ENCODE data around the gene GPHN.

Gene GPHN

DNA sequence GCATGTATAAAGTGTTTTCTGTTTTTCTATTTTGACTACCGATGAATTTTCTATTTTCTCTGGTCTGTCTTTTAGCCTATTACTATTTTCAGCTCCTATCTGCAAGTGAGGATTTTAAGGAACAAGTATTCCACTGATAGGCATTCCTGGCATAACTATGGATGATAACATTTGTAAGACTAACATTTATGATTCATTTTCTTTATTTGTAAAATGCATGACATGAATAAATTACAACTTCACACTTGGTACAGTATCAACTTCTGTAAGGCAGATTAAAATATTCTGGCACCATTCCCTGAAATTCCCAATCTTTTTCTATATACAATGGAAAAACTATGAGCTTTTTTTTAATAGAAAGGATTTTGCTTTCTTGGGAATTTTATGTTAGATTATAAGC is 560.3 kb downstream of the GPHN start:
- H3K4me3 ChIP-seq (ENCODE audit: low read depth, low read length), result no peak overlapping the region
- DNase-seq (ENCODE audit: low read depth), result no peak
- TF ChIP-seq, protein P1, sequence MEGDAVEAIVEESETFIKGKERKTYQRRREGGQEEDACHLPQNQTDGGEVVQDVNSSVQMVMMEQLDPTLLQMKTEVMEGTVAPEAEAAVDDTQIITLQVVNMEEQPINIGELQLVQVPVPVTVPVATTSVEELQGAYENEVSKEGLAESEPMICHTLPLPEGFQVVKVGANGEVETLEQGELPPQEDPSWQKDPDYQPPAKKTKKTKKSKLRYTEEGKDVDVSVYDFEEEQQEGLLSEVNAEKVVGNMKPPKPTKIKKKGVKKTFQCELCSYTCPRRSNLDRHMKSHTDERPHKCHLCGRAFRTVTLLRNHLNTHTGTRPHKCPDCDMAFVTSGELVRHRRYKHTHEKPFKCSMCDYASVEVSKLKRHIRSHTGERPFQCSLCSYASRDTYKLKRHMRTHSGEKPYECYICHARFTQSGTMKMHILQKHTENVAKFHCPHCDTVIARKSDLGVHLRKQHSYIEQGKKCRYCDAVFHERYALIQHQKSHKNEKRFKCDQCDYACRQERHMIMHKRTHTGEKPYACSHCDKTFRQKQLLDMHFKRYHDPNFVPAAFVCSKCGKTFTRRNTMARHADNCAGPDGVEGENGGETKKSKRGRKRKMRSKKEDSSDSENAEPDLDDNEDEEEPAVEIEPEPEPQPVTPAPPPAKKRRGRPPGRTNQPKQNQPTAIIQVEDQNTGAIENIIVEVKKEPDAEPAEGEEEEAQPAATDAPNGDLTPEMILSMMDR (IDR thresholded peaks at IDR 0.05; ENCODE audit: low read depth, low read length, missing control alignments), result no peak

DNA sequence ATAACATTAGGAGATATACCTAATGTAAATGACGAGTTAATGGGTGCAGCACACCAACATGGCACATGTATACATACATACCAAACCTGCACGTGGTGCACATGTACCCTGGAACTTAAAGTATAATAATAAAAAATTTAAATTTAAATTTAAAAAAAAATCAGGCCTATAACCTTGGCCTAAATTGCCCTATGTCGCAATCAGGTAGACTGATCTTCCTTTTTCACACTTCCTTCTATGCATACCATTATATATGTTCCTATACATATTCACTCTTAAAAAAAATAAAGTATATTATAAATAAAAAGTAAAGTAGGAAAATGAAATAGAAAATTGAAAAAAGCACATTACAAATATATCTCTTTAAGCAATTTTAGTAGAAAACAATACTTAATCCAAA is 563.6 kb downstream of the GPHN start:
- no peak overlapping the region for H3K4me3 ChIP-seq (ENCODE audit: low read depth, low read length)
- TF ChIP-seq, protein P1 (IDR thresholded peaks at IDR 0.05; ENCODE audit: low read depth, low read length, missing control alignments), result no peak
- DNase-seq (ENCODE audit: low read depth), result no peak

DNA sequence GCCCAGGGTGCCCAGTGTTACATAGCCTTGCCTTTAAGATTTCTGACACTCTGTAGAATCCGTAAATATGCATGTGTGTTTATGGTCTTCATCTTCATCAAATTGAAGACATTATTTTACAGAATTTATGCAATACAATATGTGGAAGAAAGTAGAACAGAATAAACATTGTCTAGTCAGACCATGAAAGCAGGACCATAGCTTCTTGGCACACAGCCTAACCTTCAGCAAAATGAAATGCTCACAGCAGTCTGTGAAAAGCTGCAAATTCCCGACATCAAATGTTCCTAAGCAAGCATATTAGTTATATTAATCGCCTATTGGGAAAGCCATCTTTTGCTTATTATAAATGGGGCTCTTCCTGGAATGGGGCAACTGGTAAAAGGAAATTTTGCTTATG is 570.0 kb downstream of the GPHN start:
- H3K4me3 ChIP-seq (ENCODE audit: low read depth, low read length), result no peak overlapping the region
- TF ChIP-seq, protein P1 (IDR thresholded peaks at IDR 0.05; ENCODE audit: low read depth, low read length, missing control alignments), result no peak
- no peak for DNase-seq (ENCODE audit: low read depth)

DNA sequence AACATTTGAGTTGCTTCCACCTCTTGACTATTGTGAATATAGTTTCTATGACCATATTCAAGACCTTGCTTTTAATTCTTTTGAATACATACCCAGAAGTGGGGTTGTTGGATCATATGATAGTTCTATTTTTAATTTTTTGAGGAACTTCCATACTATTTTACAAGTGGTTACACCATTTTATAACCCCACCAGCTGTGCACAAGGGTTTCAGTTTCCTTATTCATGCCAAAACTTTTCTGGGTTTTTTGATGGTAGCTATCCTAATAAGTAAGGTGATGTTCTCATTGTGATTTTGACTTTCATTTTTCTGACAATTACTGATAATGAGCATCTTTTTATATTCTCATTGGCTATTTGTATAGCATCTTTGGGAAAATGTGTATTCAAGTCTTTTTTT is 571.9 kb downstream of the GPHN start:
- TF ChIP-seq, protein P1 (IDR thresholded peaks at IDR 0.05; ENCODE audit: low read depth, low read length, missing control alignments), result no peak
- DNase-seq (ENCODE audit: low read depth), result no peak
- H3K4me3 ChIP-seq (ENCODE audit: low read depth, low read length), result no peak overlapping the region

DNA sequence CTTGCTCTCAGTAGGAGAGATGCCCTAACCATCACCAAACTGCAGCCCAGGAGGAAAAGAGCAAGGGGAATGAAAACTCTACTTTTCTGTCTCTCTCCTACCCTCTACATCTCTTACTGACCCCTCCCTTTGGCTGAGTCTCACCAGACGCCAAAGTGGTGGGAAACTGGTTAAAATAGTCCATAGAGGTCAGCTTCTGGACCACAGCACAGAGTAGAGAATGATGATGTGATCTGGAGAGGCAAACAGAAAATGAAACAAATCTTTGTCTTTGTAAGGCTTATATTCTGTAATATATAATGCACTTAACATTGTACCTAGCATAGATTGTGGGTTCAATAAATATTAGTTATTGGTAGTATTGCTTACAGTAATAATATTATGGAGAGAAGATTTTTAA is 600.3 kb downstream of the GPHN start:
- no peak overlapping the region for H3K4me3 ChIP-seq (ENCODE audit: low read depth, low read length)
- DNase-seq (ENCODE audit: low read depth), result no peak
- TF ChIP-seq, protein P1 (IDR thresholded peaks at IDR 0.05; ENCODE audit: low read depth, low read length, missing control alignments), result no peak

DNA sequence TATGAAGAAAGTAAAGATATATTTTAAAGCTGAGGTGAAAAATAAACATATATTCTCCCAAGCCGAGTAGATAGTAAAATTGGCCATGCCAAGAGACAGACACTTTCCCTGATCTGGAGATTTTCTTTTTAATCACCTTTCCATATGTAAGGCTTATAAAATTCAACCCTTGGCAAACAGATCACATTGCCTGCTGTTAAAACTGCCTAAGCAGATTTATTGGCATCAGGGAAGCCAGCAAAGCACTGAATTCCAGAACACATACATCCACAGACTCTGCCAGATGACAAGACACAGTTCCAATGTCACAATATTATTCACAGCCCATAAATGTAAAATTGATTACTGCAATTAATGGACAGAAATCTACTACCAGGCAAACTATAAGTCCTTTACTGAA is 603.1 kb downstream of the GPHN start:
- no peak overlapping the region for H3K4me3 ChIP-seq (ENCODE audit: low read depth, low read length)
- TF ChIP-seq, protein P1 (IDR thresholded peaks at IDR 0.05; ENCODE audit: low read depth, low read length, missing control alignments), result no peak
- DNase-seq (ENCODE audit: low read depth), result no peak

DNA sequence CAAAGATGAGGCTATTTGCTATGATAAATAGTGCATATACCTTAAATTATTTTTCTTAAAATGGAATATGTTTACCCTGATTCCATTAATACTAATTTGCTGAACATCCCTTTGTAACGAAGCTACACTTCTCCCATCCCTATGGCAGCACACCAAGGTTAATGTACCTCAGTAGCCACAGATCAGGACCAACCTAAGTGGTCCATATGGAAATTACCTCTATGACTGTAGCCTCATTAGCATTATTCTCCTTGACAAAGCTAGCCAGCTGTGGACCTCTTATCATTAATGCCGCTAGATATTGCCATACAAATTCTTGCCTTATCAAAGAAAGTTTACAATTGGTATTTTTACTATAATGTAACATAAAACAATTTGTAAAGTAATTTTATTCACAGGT is 604.4 kb downstream of the GPHN start:
- TF ChIP-seq, protein P1 (IDR thresholded peaks at IDR 0.05; ENCODE audit: low read depth, low read length, missing control alignments), result no peak

More for the DNA sequence above, 604.4 kb downstream of the GPHN start:
- H3K4me3 ChIP-seq (ENCODE audit: low read depth, low read length), result no peak overlapping the region
- DNase-seq (ENCODE audit: low read depth), result no peak

Measured in GM12864 (cell line).